Activated naive CD8-positive, alpha-beta T cell treated with anti-CD3 and anti-CD28 coated beads, Interleukin-2, amount 10 ng/mL, durations not matched to agents 7 days and 5 days (primary cell): ENCODE data around the gene ZNF432. TPM values are rescaled to one million over a fixed set of nuclear protein-coding genes. Genes with fewer than 3 reads are reported as not detected.
A peak's percentile ranks its signal among the peaks of the same experiment; 100 is the strongest.
"Not testable (repeated sequence)": the region's sequence is repeated elsewhere in the genome, so short reads cannot be mapped to it uniquely, and the experiment has no call there.

Experiments
- ATAC-seq: fragments of 150-1000 bp; cut with Tn5 transposase; one replicate; pipeline ENCODE4 v1.10.0; 2021; ENCODE audit warnings: low read depth, moderate library complexity
- POLR2A ChIA-PET: fragments of 350-600 bp; sonication (Branson Sonifier 250); formaldehyde crosslinking; loops from one replicate; lab custom pipeline; 2021; ENCODE audit warnings: antibody characterized with exemption; lab: Charles Lee
- DNase-seq: peaks from one replicate; pipeline ENCODE4 v3.0.0; 2021
- H3K27ac Mint-ChIP-seq: one replicate; pipeline ENCODE4 v1.8.0; 2022; ENCODE audit warnings: mild to moderate bottlenecking, mixed read lengths
- H3K27me3 Mint-ChIP-seq: one replicate; pipeline ENCODE4 v1.8.0; 2022; ENCODE audit warnings: mild to moderate bottlenecking, moderate library complexity, mixed read lengths
- H3K36me3 Mint-ChIP-seq: one replicate; pipeline ENCODE4 v1.8.0; 2021; ENCODE audit warnings: mild to moderate bottlenecking, mixed read lengths
- H3K4me1 Mint-ChIP-seq: one replicate; pipeline ENCODE4 v1.8.0; 2021; ENCODE audit warnings: mixed read lengths
- H3K4me3 Mint-ChIP-seq: one replicate; pipeline ENCODE4 v1.8.0; 2022; ENCODE audit warnings: mild to moderate bottlenecking, moderate library complexity, mixed read lengths
- H3K9me3 Mint-ChIP-seq: one replicate; pipeline ENCODE4 v1.8.0; 2021; ENCODE audit warnings: mixed read lengths
- total RNA-seq, 2 experiments: library from RNA; stranded (reverse); gene quantifications; one replicate each; pipeline ENCODE4 v1.2.3, GENCODE V29; 2021

ZNF432 gene
- total RNA-seq = 10 to 100 TPM; 18.3 to 23.8 TPM

GRCh38 chr19:52048555-52049501 is at the start of gene ZNF432:
Gene ZNF432, minus strand, starts transcription at chr19:52048838. Its CDS starts 1,970 bp downstream, at chr19:52046868.
- ATAC-seq (peak; percentile 88), DNase-seq (peak; percentile 86)
- Mint-ChIP-seq H3K4me1 (peaks cover 11% of the 10 kb centered on the region), H3K4me3 (peak within 1 kb of the TSS; percentile 96), H3K27me3 (no peaks in the 10 kb centered on the region), H3K9me3 (peaks cover 29% of the 10 kb centered on the region), H3K36me3 (peaks cover 66% of the 10 kb centered on the region), H3K27ac (peak within 1 kb of the TSS; percentile 99)
- POLR2A ChIA-PET = interaction anchor here (0.5 to 1.9 kb wide), 7 partner anchors 20 to 144 kb away, joined by 3 to 10 read pairs (median 4); partner anchors contain the start of genes PPP2R1A, ZNF614, ZNF615 and ZNF649

GRCh38 chr19:52096416-52096815 is 47.8 kb upstream of the ZNF432 start:
- H3K27me3 Mint-ChIP-seq, POLR2A ChIA-PET, DNase-seq, ATAC-seq, H3K27ac Mint-ChIP-seq: not testable (repeated sequence)
- peaks cover 22% of the 10 kb centered on the region for H3K4me1 Mint-ChIP-seq
- peaks cover 42% of the 10 kb centered on the region for H3K36me3 Mint-ChIP-seq
- peaks cover 24% of the 10 kb centered on the region for H3K9me3 Mint-ChIP-seq
- H3K4me3 Mint-ChIP-seq = peak overlapping the region; percentile 90

- Mint-ChIP-seq H3K4me3 (peak within 1 kb of the TSS; percentile 90), H3K27ac (peak within 1 kb of the TSS; percentile 92), H3K36me3 (peaks cover 52% of the 10 kb centered on the region), H3K27me3 (no peaks in the 10 kb centered on the region), H3K4me1 (peaks cover 23% of the 10 kb centered on the region), H3K9me3 (peaks cover 27% of the 10 kb centered on the region)
- DNase-seq (peak; percentile 93), ATAC-seq (peak; percentile 92)
- POLR2A ChIA-PET = interaction anchor here (1.2 kb wide), 1 partner anchor 94 kb away, joined by 3 read pairs; no protein-coding TSS in a partner anchor
Observed at GRCh38 chr19:52095172-52096014, 46.8 kb upstream of the ZNF432 start, which contains the start of gene ZNF841. Gene ZNF841, minus strand, starts transcription at chr19:52095765. Its CDS starts 10,964 bp downstream, at chr19:52084801.

GRCh38 chr19:52094526-52095130 is 46.0 kb upstream of the ZNF432 start:
- Mint-ChIP-seq H3K27me3 (no peaks in the 10 kb centered on the region), H3K4me1 (peaks cover 24% of the 10 kb centered on the region), H3K4me3 (peak overlapping the region; percentile 90), H3K9me3 (peaks cover 30% of the 10 kb centered on the region), H3K27ac (peak overlapping the region; percentile 92), H3K36me3 (peaks cover 60% of the 10 kb centered on the region)
- ATAC-seq = peak; percentile 21
- DNase-seq = no peak
- POLR2A ChIA-PET = interaction anchor here (0.8 to 1.2 kb wide), 2 partner anchors 66 to 95 kb away, joined by 3 read pairs; partner anchors contain the start of gene ZNF614

GRCh38 chr19:52086481-52086880 is 37.8 kb upstream of the ZNF432 start:
- ATAC-seq (no peak), DNase-seq (no peak)
- Mint-ChIP-seq H3K27me3 (no peaks in the 10 kb centered on the region), H3K4me1 (peaks cover 3% of the 10 kb centered on the region), H3K36me3 (peaks cover 98% of the 10 kb centered on the region), H3K9me3 (peaks cover 48% of the 10 kb centered on the region), H3K4me3 (no peak overlapping the region), H3K27ac (no peak overlapping the region)
- POLR2A ChIA-PET = no interaction called here

- H3K4me1 Mint-ChIP-seq = no peaks in the 10 kb centered on the region
- no peaks in the 10 kb centered on the region for H3K27me3 Mint-ChIP-seq
- ATAC-seq (no peak), DNase-seq (no peak)
- no peak overlapping the region for H3K27ac Mint-ChIP-seq
- H3K9me3 Mint-ChIP-seq = peaks cover 50% of the 10 kb centered on the region
- peaks cover 95% of the 10 kb centered on the region for H3K36me3 Mint-ChIP-seq
- no peak overlapping the region for H3K4me3 Mint-ChIP-seq
- POLR2A ChIA-PET = no interaction called here
Observed at GRCh38 chr19:52070496-52070895, 21.9 kb upstream of the ZNF432 start.

- ATAC-seq = no peak
- peaks cover 95% of the 10 kb centered on the region for H3K36me3 Mint-ChIP-seq
- no peak for DNase-seq
- H3K27me3 Mint-ChIP-seq = no peaks in the 10 kb centered on the region
- peaks cover 47% of the 10 kb centered on the region for H3K9me3 Mint-ChIP-seq
- H3K4me1 Mint-ChIP-seq = no peaks in the 10 kb centered on the region
- no peak overlapping the region for H3K4me3 Mint-ChIP-seq
- POLR2A ChIA-PET = no interaction called here
- H3K27ac Mint-ChIP-seq = no peak overlapping the region
Observed at GRCh38 chr19:52069653-52070052, 21.0 kb upstream of the ZNF432 start.

- H3K9me3 Mint-ChIP-seq = peaks cover 45% of the 10 kb centered on the region
- no peak for DNase-seq
- peaks cover 89% of the 10 kb centered on the region for H3K36me3 Mint-ChIP-seq
- no peaks in the 10 kb centered on the region for H3K4me1 Mint-ChIP-seq
- H3K27me3 Mint-ChIP-seq = no peaks in the 10 kb centered on the region
- POLR2A ChIA-PET = no interaction called here
- H3K4me3 Mint-ChIP-seq = no peak overlapping the region
- H3K27ac Mint-ChIP-seq = no peak overlapping the region
- ATAC-seq = no peak
Observed at GRCh38 chr19:52066258-52066863, 17.7 kb upstream of the ZNF432 start.

- Mint-ChIP-seq H3K27ac (no peak overlapping the region), H3K9me3 (peaks cover 44% of the 10 kb centered on the region), H3K36me3 (peaks cover 88% of the 10 kb centered on the region), H3K4me3 (no peak overlapping the region), H3K27me3 (no peaks in the 10 kb centered on the region), H3K4me1 (no peaks in the 10 kb centered on the region)
- no peak for ATAC-seq
- POLR2A ChIA-PET = no interaction called here
- no peak for DNase-seq
Observed at GRCh38 chr19:52065399-52065798, 16.8 kb upstream of the ZNF432 start.

GRCh38 chr19:52056480-52056879 is 7.8 kb upstream of the ZNF432 start:
- H3K4me1 Mint-ChIP-seq, DNase-seq, H3K27ac Mint-ChIP-seq, POLR2A ChIA-PET, ATAC-seq, H3K4me3 Mint-ChIP-seq, H3K27me3 Mint-ChIP-seq: not testable (repeated sequence)
- Mint-ChIP-seq H3K36me3 (peaks cover 65% of the 10 kb centered on the region), H3K9me3 (peaks cover 45% of the 10 kb centered on the region)

- Mint-ChIP-seq H3K9me3 (peaks cover 31% of the 10 kb centered on the region), H3K4me1 (peaks cover 11% of the 10 kb centered on the region), H3K36me3 (peaks cover 58% of the 10 kb centered on the region)
- H3K4me3 Mint-ChIP-seq, H3K27me3 Mint-ChIP-seq, ATAC-seq, POLR2A ChIA-PET, H3K27ac Mint-ChIP-seq, DNase-seq: not testable (repeated sequence)
Observed at GRCh38 chr19:52051736-52052135, 3.1 kb upstream of the ZNF432 start.

- no peak overlapping the region for H3K27ac Mint-ChIP-seq
- DNase-seq (no peak), ATAC-seq (no peak)
- no peak overlapping the region for H3K4me3 Mint-ChIP-seq
- peaks cover 89% of the 10 kb centered on the region for H3K36me3 Mint-ChIP-seq
- H3K27me3 Mint-ChIP-seq = no peaks in the 10 kb centered on the region
- H3K9me3 Mint-ChIP-seq = peaks cover 36% of the 10 kb centered on the region
- POLR2A ChIA-PET = no interaction called here
- no peaks in the 10 kb centered on the region for H3K4me1 Mint-ChIP-seq
Observed at GRCh38 chr19:52039169-52039568, 9.5 kb downstream of the ZNF432 start.
